CD14-positive monocyte (primary cell): ENCODE results near the gene POLDIP2. TPM values are rescaled to one million over a fixed set of nuclear protein-coding genes. Genes with fewer than 3 reads are reported as not detected.
A peak's percentile ranks its signal among the peaks of the same experiment; 100 is the strongest.

Experiments used
- DNase-seq, 3 donors: peaks; one replicate each; pipeline ENCODE4 v3.0.0-alpha.2; 2011 to 2022
- H2AFZ ChIP-seq: 2 replicates; pipeline ENCODE4 v1.6.0; 2012; ENCODE audit warnings: mild to moderate bottlenecking, low read depth, low read length, inconsistent platforms; ENCODE audit not compliant: insufficient read depth, poor library complexity, severe bottlenecking
- H3K27ac ChIP-seq, 2 donors: 1 replicate in 1 of 2; 2 replicates in 1 of 2; pipeline ENCODE4 v1.5.1; 2012 to 2013; ENCODE audit warnings: low read length in 2 of 2, control low read depth in 1 of 2, inconsistent platforms in 1 of 2, low read depth in 1 of 2, mild to moderate bottlenecking in 1 of 2
- H3K27me3 ChIP-seq, 2 donors: one replicate each; pipeline versions ENCODE4 v1.6.0 to v1.6.1; 2011 to 2013; ENCODE audit warnings: low read length in 2 of 2; ENCODE audit not compliant: control insufficient read depth in 2 of 2, insufficient read depth in 2 of 2
- H3K36me3 ChIP-seq, 2 donors: replicated peaks in 1 of 2; 1 replicate in 1 of 2; 2 replicates in 1 of 2; pipeline versions ENCODE4 v1.5.1 to v1.6.1; 2012 to 2013; ENCODE audit warnings: low read length in 2 of 2, control low read depth in 1 of 2, inconsistent platforms in 1 of 2, mild to moderate bottlenecking in 1 of 2; ENCODE audit not compliant: insufficient read depth in 2 of 2, control insufficient read depth in 1 of 2
- H3K4me1 ChIP-seq, 2 donors: 1 replicate in 1 of 2; 2 replicates in 1 of 2; pipeline versions ENCODE4 v1.5.1 to v1.6.1; 2012 to 2013; ENCODE audit warnings: low read length in 2 of 2, control low read depth in 1 of 2, inconsistent platforms in 1 of 2, mild to moderate bottlenecking in 1 of 2, moderate library complexity in 1 of 2; ENCODE audit not compliant: insufficient read depth in 2 of 2, control insufficient read depth in 1 of 2
- H3K4me2 ChIP-seq: replicated peaks from 2 replicates; pipeline ENCODE3; 2012; ENCODE audit warnings: low read length, moderate library complexity, mild to moderate bottlenecking; ENCODE audit not compliant: poor library complexity, severe bottlenecking; ENCODE audit errors: extremely low read depth
- H3K4me3 ChIP-seq, 3 experiments: fragments of 200-600 bp in 1 of 3; sonication (generic) in 1 of 3; replicated peaks in 1 of 3; 1 replicate in 2 of 3; 2 replicates in 1 of 3; pipeline ENCODE4 v1.5.1; 2011 to 2013; ENCODE audit warnings: low read length in 3 of 3, mild to moderate bottlenecking in 3 of 3, control low read depth in 2 of 3, low read depth in 2 of 3, inconsistent platforms in 1 of 3, moderate library complexity in 1 of 3
- H3K79me2 ChIP-seq: 2 replicates; pipeline ENCODE4 v1.6.0; 2012; ENCODE audit warnings: mild to moderate bottlenecking, control low read depth, inconsistent platforms, low read length, moderate library complexity; ENCODE audit not compliant: insufficient read depth
- H3K9ac ChIP-seq: 2 replicates; pipeline ENCODE4 v1.6.0; 2017; ENCODE audit warnings: low read length, mild to moderate bottlenecking; ENCODE audit not compliant: insufficient read depth, poor library complexity, severe bottlenecking
- H3K9me3 ChIP-seq, 2 donors: replicated peaks in 1 of 2; 1 replicate in 1 of 2; 2 replicates in 1 of 2; pipeline versions ENCODE4 v1.5.1 to v1.6.1; 2012 to 2013; ENCODE audit warnings: low read length in 2 of 2, control low read depth in 1 of 2; ENCODE audit not compliant: control insufficient read depth in 1 of 2, insufficient read depth in 1 of 2
- H4K20me1 ChIP-seq: 2 replicates; pipeline ENCODE4 v1.6.0; 2012; ENCODE audit warnings: mild to moderate bottlenecking, low read length, control low read depth, moderate library complexity; ENCODE audit not compliant: insufficient read depth
- H3K27ac Mint-ChIP-seq, 7 donors: one replicate each; pipeline ENCODE4 v1.8.0; 2020; ENCODE audit warnings: mild to moderate bottlenecking in 7 of 7, mixed read lengths in 7 of 7, moderate library complexity in 6 of 7, inconsistent platforms in 2 of 7
- H3K27me3 Mint-ChIP-seq, 3 donors: one replicate each; pipeline ENCODE4 v1.8.0; 2021 to 2022; ENCODE audit warnings: low read depth in 3 of 3, mild to moderate bottlenecking in 3 of 3, mixed read lengths in 3 of 3, moderate library complexity in 3 of 3, inconsistent platforms in 1 of 3
- H3K36me3 Mint-ChIP-seq, 2 donors: one replicate each; pipeline ENCODE4 v1.8.0; 2020; ENCODE audit warnings: mixed read lengths in 2 of 2, inconsistent platforms in 1 of 2, mild to moderate bottlenecking in 1 of 2
- H3K4me1 Mint-ChIP-seq: one replicate; pipeline ENCODE4 v1.8.0; 2020; ENCODE audit warnings: mild to moderate bottlenecking, mixed read lengths
- H3K4me3 Mint-ChIP-seq, 2 donors: one replicate each; pipeline ENCODE4 v1.8.0; 2020; ENCODE audit warnings: mild to moderate bottlenecking in 2 of 2, mixed read lengths in 2 of 2, moderate library complexity in 1 of 2
- H3K9me3 Mint-ChIP-seq, 7 donors: one replicate each; pipeline ENCODE4 v1.8.0; 2020 to 2022; ENCODE audit warnings: mixed read lengths in 7 of 7, mild to moderate bottlenecking in 6 of 7, moderate library complexity in 6 of 7, inconsistent platforms in 2 of 7
- CTCF ChIP-seq: fragments of 200-600 bp; IDR thresholded peaks from one replicate; pipeline ENCODE4 v1.8.0; 2022; ENCODE audit warnings: antibody characterized with exemption, mild to moderate bottlenecking
- WGBS: methylation state at CpG from one replicate; pipeline ENCODE4 v1.1.5; 2013; ENCODE audit warnings: missing lambda C conversion rate; ENCODE audit not compliant: insufficient coverage; 5-methylcytosine and 5-hydroxymethylcytosine counted together
- intact Hi-C, 2 donors: fragments of 100-400 bp; cut with micrococcal nuclease; formaldehyde crosslinking; loops; one replicate each; pipeline versions ENCODE4 v1.15.0 to v1.15.1; 2023
- polyA plus RNA-seq, 3 donors: library from polyadenylated mRNA; depleted of rRNA in 1 of 3; unstranded in 2 of 3; stranded (reverse) in 1 of 3; fragments of 300-500 nt in 2 of 3; fragments of >200 nt in 1 of 3; fragmentation: Illumina TruSeq in 2 of 3; gene quantifications; 1 replicate in 2 of 3; 2 replicates in 1 of 3; pipeline ENCODE4 v1.2.3, GENCODE V29; 2012 to 2021

POLDIP2 gene
- polyA plus RNA-seq, 3 donors = 31.5 to 76.9 (median 72.4) TPM

- peak overlapping the region; percentile 99 for H2AFZ ChIP-seq
- Mint-ChIP-seq H3K27ac (peak overlapping the region in 4 of 7 donors; percentile 30 to 70 (median 61)), H3K27me3 (peaks cover 26 to 50% (median 35%) of the 10 kb centered on the region in 3 donors), H3K4me3 (peak overlapping the region; percentile 95), H3K9me3 (peaks cover 0 to 5% (median 0%) of the 10 kb centered on the region in 7 donors), H3K36me3 (peaks cover 14 to 27% of the 10 kb centered on the region in 2 donors), H3K4me1 (peaks cover 37% of the 10 kb centered on the region)
- H3K4me1 ChIP-seq = peaks cover 20 to 30% of the 10 kb centered on the region in 2 donors
- H4K20me1 ChIP-seq = no peaks in the 10 kb centered on the region
- H3K4me2 ChIP-seq = peak overlapping the region; percentile 99
- no peaks in the 10 kb centered on the region for H3K79me2 ChIP-seq
- under 1% methylated on average over 55 of the region's 56 CpGs for WGBS
- peak overlapping the region in 1 of 2 donors; percentile 41 for H3K27ac ChIP-seq
- H3K4me3 ChIP-seq = peak overlapping the region; percentile 61 to 97 (median 72)
- H3K36me3 ChIP-seq = peaks cover 6 to 8% of the 10 kb centered on the region in 2 donors
- no peak for TF ChIP-seq CTCF
- peaks cover 12 to 22% of the 10 kb centered on the region in 2 donors for H3K27me3 ChIP-seq
- H3K9ac ChIP-seq = peak overlapping the region; percentile 75
- intact Hi-C loops = no loop called here
- peak; percentile 38 to 47 (median 46) for DNase-seq
- no peaks in the 10 kb centered on the region for H3K9me3 ChIP-seq
These were observed 27.1 kb upstream of the POLDIP2 start for GRCh38 chr17:28384281-28385036.

GRCh38 chr17:28381141-28381825, 24.0 kb upstream of the POLDIP2 start:
- Mint-ChIP-seq H3K36me3 (peaks cover 4 to 16% of the 10 kb centered on the region in 2 donors), H3K27ac (no peak overlapping the region), H3K9me3 (peaks cover 0 to 5% (median 0%) of the 10 kb centered on the region in 7 donors), H3K4me1 (peaks cover 34% of the 10 kb centered on the region), H3K4me3 (peak overlapping the region; percentile 43 to 83), H3K27me3 (peaks cover 29 to 55% (median 37%) of the 10 kb centered on the region in 3 donors)
- Histone ChIP-seq H3K9ac (no peak overlapping the region), H4K20me1 (no peaks in the 10 kb centered on the region), H3K27ac (no peak overlapping the region), H3K4me3 (peak overlapping the region in 1 of 3 experiments; percentile 40), H3K36me3 (no peaks in the 10 kb centered on the region), H3K4me2 (peak overlapping the region; percentile 54), H3K4me1 (peaks cover 20 to 30% of the 10 kb centered on the region in 2 donors), H3K27me3 (peaks cover 12 to 22% of the 10 kb centered on the region in 2 donors), H3K79me2 (no peaks in the 10 kb centered on the region), H3K9me3 (no peaks in the 10 kb centered on the region), H2AFZ (peak overlapping the region; percentile 48)
- intact Hi-C loops = no loop called here
- peak; percentile 27 for TF ChIP-seq CTCF
- WGBS = 34% methylated on average over 70 of the region's 72 CpGs
- peak in 1 of 3 donors; percentile 18 for DNase-seq
